HG02678 (cell line): ENCODE results near the gene SPECC1.
"Not testable (repeated sequence)": the region's sequence is repeated elsewhere in the genome, so short reads cannot be mapped to it uniquely, and the experiment has no call there.

Experiments
- ATAC-seq: cut with Tn5 transposase; IDR thresholded peaks from one replicate; pipeline ENCODE4 v1.9.1; 2021; ENCODE audit warnings: mild to moderate bottlenecking, moderate library complexity; ENCODE audit not compliant: unreplicated experiment

SPECC1 gene

GRCh38 chr17:20066253-20066652 lies 57.1 kb downstream of the SPECC1 start:
- ATAC-seq: no peak

- no peak for ATAC-seq
Observed at GRCh38 chr17:20067711-20068110, 58.6 kb downstream of the SPECC1 start.

DNA sequence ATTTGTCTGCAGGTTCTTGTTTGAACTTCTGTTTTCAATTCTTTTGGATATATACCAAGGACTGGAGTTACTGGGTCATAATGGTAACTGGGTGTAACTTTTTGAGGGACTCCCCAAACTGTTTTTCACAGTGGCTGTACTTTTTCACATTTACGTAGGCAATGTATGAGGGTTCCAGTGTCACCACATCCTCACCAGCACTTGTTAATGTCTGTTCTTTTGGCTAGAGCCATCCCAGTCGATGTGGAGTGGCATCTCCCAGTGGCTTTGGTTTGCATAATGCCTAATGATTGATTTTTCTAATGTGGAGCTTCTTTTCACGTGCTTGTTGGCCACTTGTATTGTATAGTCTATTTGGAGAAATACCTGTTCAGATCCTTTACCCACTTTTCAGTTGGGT lies 59.3 kb downstream of the SPECC1 start:
- no peak for ATAC-seq

DNA sequence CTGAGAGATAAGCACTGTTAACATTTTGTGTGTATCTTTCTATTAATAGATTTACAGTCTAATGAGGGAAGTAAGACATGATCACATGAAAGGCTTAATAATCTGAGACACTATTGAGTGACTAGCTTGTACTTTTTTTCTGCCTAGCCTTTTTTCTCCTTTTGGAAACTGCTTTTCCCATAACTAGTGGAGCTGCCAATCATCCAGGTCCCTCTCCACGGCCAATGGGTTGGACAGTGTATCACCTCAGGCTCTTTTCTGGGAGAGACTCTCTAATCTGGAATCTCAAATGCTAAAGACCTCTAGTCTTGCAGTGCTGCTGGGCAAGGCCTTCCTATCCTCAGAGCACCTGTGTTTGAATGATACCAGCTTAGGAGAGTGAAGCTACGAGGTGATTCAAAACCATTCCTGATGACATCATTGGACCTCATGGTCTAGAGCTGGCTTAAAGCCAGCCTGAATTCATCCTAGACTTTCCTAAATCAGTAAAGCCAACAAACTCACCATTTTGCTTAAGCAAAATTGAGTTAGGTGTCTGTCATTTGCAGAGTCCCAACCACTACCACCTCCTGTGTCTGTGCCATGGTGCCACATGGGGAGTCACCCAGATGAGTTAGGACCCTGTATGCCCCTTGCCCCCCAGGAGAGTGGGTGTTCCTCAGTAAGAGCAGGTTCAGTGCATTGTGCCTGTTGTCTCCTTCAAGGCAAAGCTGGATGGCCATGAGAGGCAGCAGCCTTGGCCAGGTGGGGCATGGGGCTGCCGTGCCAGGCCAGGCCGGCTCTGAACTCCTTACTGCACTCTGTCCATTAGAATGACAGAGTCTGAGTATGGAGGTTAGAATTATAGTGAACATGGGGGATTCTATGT lies 62.9 kb downstream of the SPECC1 start:
- ATAC-seq: no peak

- no peak for ATAC-seq
Observed at GRCh38 chr17:20072692-20072992, 63.5 kb downstream of the SPECC1 start.

- ATAC-seq: peak; percentile 67
Observed at GRCh38 chr17:20073055-20073979, 64.2 kb downstream of the SPECC1 start.

- no peak for ATAC-seq
Observed at GRCh38 chr17:20074001-20074400, 64.8 kb downstream of the SPECC1 start.

DNA sequence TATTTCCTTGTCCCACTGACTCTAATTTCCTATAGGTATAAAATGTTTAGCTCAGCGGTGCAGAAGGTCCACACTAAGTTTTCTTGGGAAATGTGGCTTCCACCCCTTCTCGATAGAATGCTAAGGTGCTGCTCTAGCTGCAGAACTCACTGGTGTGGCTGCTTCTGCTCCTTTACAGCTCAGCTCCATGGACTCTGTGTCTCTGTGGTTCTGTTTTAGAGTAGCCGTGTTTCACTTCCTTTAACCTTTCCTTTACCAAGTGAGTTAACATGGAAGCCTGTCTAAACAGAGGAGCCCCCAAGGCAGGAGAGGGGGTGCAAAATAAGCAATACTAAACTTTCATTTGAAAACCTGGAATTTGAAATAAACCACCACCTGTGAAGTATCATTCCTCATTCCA lies 65.3 kb downstream of the SPECC1 start:
- ATAC-seq: peak; percentile 49

DNA sequence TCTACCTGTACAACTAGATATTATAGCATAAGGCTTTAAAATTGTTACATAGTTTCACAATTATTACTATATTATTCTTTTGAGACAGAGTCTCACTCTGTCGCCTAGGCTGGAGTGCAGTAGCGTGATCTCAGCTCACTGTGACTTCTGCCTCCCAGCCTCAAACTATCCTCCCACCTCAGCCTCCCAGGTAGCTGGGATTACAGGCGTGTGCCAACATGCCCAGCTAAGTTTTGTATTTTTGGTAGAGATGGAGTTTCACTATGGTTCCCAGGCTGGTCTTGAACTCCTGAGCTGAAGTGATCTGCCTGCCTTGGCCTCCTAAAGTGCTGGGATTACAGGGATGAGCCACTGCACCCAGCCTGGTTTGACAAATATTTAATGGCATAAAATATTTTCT lies 67.0 kb downstream of the SPECC1 start:
- not testable (repeated sequence) for ATAC-seq

- no peak for ATAC-seq
Observed at GRCh38 chr17:20077978-20078685, 69.0 kb downstream of the SPECC1 start.

DNA sequence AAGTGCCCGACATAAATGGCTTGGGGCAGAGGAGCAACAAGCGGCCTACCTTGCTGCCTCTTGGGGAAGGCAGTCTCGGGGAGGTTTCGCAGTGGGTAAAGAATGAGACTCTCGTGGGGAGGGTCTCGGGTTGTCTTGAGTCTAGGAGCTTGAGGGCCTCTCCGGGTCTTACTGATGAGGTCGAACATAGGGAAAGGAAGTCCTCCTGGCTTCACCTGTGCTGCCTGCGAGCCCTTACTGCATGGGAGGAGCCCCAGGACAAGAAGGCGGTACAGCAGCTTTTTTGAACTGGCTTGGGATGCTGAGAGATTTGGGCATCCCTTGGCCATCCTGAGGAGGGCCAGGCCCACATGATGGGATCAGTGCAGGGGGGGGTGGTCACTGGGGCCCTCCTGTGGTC lies 71.4 kb downstream of the SPECC1 start:
- ATAC-seq: no peak

DNA sequence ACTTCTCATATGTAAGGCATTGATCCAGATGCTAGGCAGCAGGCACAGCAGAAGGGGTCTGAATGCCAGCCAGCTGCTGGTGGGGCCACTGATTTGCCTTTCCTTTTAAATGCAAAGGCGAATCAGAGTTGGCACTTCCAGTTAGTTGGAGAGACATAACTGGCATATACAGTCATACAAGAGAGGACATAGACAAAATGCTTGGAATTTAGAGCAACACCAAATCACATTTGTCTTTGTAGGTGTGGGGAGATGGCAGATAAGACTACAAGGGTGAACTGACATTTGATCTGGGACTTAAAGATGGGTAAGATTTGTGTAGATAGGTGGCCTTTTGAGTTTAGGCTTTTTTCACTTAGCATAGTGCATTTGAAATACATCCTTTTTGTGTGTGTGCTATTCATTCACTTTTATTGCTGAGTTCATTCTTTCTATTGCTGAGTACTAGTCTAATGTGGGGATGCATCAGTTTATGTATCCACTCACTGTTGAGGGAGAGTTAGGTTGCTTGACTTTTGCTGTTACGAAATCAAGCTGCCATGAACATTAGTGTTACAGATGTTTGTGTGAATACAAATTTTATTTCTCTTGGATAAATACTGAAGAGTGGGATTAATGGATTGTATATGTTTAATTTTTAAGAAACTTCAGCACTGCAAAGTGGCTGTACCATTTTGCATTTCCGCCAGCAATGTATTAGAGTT lies 74.1 kb downstream of the SPECC1 start:
- ATAC-seq: no peak

DNA sequence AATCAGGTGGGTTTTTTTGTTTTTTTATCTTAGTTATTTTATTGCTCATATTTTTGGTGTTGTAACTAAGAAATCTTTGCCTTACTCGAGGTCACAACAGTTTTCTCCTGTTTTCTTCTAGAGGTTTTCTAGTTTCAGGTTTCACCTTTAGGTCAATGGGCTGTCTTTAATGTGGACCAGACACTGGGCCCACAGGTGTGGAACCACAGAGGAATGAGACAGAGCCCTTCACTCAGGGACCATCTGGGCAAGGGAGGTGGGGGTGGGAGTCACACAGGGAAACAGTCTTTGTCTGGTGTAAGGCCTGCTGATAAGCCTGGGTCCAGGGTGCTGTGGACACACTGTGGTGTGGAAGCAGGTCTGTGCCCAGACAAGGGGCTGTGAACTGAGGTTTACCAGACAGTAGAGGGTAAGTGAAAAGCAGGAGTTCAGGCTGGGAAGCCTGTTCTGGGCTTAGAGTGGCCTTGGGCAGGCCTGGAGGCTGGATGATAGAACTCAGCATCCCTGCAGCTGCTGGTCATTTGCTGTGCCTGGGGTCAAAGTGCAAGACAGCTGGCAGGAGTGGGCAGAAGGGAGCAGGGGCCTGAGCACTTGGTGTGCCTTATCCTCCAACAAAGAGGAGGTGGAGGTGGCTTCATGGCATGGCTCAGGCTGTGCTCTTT lies 75.6 kb downstream of the SPECC1 start:
- no peak for ATAC-seq

DNA sequence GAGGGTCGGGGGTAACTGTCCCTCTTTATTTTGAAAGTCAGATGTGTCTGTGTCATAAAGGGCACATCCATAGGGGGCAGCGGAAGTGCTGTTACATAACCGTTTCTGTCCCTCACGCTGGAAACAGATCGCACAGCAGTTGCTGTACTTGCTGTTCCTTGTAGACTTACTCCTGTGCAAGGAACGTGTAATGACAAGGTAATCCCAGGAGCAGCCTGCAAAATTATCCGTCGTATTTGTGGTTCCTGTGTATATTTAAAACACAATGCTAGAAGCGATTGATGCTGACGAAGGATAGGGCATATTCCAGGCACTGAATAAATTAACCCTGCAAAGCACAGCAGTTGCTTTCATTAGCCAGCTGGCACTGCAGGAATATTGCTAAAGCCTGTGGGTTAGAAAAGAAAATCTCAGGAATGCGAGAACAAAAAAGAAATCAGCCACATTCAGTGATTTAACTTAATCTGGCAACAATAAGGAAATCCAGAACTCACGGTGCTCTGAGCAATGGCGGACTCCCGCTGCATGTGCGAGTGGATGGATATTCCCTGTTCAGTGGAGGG lies 76.2 kb downstream of the SPECC1 start:
- no peak for ATAC-seq

GRCh38 chr17:20086416-20087076 lies 77.4 kb downstream of the SPECC1 start:
- ATAC-seq: no peak

DNA sequence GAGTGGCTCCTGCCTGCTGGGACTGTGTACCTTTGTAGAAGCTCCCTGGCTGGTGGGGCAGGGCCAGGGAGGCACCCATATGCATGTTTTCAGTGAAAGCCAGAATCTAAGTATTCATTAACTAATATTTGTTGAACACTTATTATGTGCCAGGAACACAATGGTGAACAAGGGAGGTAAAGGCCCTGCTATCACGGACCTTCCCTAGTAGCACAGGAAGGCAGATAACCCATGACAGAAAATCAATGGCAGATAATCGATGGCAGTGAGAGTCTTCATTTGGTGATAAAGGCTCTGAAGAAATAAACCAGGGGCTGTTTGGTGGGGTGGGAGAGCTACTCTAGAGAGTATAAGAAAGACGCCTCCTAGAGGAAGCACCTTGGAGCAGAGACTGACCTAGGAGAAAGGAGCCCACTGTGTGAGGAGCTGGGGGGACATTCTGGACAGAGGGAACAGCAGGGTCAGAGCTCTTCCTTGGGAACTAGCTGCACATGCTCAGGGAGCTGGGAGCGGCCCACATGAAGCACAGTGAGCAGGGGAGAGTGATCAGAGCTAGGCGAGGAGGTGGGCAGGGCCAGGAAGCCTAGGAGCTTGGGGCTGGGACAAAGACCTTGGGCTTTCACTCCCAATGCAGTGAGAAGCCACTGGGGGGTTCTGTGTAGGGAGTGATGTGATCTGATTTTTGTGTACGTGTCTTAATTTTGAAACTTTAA lies 78.5 kb downstream of the SPECC1 start:
- ATAC-seq: no peak

DNA sequence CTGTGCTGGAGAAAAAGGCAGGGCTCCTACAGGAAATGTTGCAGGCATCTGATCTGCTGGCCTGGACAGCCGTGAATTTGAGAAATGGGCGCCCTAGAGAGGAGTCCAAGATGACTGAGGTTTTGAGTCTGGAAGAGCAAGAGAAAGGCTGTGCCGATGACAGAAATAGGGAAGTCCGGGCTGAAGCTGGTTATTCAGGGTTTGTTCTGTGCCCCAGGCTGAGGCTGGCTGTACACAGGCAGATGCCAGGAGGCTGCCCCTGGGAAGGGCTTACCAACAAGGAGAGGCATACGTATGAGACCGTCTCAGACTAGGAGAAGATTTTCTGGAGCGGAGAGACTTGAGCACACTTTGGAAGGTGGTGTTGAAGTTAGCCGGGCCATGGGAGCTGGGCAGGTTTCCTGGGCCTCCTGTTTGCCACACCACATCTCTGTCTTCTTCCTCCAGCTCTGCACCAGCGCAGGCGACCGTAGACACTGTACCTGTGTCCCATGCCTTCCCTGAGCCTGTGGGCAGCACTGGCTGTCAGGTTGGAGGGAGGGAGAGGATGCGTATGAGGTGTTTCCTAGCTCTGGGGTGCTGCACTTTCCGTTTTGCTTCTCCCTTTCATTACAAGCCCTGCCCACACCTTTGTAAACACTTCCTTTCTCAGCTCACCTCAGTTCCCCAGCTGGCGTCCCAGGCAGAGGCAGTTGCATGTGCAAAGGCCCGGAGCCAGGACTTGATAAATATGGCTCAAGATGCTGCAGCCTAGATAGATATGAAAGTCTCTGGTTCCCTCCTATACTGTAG lies 80.8 kb downstream of the SPECC1 start:
- no peak for ATAC-seq
